HL-60/S4 treated with phorbol 12-myristate 13-acetate at 8.2 ng/mL for 4 days and 3 days (cell line): ENCODE results near the gene CH25H.

ENCODE experiments used
- in situ Hi-C: fragments of 300-500 bp; cut with MboI; formaldehyde crosslinking; loops from 2 replicates; pipeline ENCODE4 v1.15.0; 2022; ENCODE audit warnings: low sequenced_read_pairs

CH25H gene

DNA sequence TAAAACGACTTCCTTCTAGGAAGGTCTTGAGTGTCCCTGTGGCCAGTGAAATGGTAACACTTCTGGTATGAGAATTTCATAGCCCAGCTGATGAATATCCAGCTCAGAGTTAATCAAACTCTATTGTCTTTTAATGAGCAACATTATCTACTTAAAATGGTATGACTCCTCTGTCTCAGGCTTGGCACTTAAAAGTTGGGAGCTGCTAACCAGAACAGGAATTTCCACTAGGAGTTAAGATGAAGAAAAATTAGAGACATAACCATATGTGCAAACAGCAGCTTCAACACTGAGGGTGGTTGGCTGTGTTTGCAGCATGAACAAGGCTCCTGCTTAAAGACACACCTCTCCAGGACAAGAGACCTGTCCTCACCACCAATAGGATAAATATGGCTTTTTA is 46.8 kb downstream of the CH25H start:
- in situ Hi-C loops = no loop called here

DNA sequence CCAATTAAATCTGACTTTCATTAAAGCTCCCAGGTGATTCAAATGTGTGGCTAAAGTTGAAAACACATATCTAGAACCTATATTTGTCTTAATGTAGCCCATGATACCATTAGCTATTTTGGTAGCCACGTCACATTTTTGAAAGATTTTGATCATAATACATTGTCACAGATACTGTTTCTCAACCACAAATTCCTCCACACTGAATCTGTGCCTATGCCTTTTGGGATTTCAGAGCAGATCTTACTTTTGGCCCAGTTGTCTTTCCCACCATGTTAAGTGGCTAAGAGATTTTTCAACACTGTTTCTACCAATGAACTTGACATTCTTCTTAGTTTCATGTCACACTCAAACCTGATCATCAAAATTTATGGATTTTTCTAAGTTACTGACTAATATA is 47.4 kb downstream of the CH25H start:
- in situ Hi-C loops = no loop called here

DNA sequence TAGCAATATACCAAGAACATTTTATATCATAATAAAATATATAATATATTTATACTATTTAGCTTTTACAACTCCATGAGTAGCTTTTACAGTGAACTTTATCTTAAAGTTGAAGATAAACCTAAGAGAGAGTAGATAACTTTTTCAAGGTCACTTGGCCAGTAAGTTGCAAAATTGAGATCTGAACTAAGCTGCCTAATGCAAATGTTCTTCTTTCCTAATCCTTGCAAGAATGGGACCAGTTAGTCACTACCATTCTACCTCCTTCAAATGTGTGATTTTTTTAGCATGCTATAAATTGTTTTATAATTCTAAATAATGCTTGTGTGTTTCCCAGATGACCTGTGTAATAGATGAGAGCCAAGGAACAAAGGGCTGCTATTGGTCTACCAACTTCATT is 47.8 kb downstream of the CH25H start:
- in situ Hi-C loops = no loop called here

DNA sequence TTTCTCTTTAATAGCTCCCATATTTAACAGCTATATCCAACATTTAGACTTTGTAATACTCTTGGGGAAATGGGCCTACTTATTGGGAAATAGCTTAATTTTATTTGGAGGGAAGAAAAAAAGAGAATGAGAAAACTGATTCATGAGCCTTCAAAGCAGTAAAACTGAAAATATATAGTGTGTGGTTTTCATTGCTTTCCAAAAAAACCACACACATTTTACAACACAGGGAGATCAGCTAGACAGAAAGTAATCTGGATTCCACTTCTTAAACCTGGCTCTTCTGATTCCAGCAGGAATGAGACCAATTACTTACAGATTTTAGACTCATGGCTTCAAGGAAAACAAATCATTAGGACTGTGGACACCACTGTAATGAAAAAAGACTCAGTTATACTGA is 48.7 kb downstream of the CH25H start:
- in situ Hi-C loops = no loop called here

DNA sequence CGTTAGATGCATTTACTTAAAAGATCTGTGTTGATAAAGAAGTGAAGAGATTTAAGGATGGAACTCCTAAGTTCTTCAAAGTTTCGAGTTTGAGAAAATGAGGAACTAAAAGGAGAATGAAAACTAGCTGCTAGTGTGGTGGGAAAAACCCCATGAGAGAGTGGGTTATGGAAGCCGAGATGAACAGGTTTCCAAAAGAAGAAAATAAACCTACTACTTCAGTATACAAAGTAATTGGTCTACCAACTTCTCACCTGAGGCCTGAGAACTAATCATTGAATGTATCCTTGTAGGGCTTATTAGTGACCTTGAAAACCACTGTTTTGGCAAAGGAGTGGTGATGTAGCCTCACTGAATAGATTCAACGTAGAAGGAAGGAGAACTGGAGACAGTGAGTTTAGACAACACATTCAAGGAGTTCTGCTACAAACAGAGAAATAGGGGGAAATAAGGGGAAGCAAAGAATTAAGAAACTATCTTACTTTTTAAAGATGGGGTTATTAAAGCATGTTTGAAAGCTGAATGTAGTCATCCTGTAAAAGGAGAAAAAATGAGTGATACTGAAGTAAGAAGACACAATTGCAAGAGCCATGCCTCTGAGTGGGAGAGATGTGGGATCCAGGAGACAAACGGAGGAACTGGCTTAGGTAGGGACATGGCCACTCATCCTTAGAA is 50.8 kb downstream of the CH25H start:
- in situ Hi-C loops = no loop called here
